GM13977 (cell line): ENCODE data around the gene SLX4IP.

Experiments
- DNase-seq: peaks from one replicate; pipeline ENCODE4 v3.0.0; 2012; ENCODE audit warnings: low spot score
- in situ Hi-C: fragments of 300-500 bp; cut with MboI; formaldehyde crosslinking; loops from one replicate; pipeline ENCODE4 v1.12.0; 2022; ENCODE audit warnings: low sequenced_read_pairs, low pct_unique_long_range_greater_than_20kb, mixed read lengths, inconsistent platforms; ENCODE audit not compliant: unreplicated experiment
- TF ChIP-seq, protein P1 (sequence below): IDR thresholded peaks from 2 replicates; pipeline ENCODE4 v1.5.1; 2012; ENCODE audit warnings: mild to moderate bottlenecking, control low read depth; ENCODE audit not compliant: insufficient read depth; ENCODE audit errors: extremely low read depth, missing control alignments

The SLX4IP gene

DNA sequence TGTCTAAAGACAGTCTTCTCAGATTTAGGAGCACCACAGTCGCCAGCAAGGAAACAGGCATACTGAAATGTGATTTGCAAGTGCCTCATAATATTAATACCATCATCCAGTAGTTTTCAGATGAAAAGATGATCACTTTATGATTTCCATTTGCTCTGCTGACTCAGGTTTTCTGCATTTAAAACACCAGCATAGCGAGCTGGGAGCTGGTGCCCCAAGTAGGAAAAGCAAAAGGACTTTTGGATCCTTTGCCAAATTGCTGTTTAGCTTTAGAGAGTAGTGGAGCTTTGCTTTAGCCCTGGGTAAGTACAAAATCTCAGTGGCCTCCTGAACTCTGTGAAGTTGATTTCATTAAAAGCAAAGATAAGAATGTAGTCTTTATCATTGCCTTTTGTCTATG, 160.2 kb downstream of the SLX4IP start:
- TF ChIP-seq, protein P1, sequence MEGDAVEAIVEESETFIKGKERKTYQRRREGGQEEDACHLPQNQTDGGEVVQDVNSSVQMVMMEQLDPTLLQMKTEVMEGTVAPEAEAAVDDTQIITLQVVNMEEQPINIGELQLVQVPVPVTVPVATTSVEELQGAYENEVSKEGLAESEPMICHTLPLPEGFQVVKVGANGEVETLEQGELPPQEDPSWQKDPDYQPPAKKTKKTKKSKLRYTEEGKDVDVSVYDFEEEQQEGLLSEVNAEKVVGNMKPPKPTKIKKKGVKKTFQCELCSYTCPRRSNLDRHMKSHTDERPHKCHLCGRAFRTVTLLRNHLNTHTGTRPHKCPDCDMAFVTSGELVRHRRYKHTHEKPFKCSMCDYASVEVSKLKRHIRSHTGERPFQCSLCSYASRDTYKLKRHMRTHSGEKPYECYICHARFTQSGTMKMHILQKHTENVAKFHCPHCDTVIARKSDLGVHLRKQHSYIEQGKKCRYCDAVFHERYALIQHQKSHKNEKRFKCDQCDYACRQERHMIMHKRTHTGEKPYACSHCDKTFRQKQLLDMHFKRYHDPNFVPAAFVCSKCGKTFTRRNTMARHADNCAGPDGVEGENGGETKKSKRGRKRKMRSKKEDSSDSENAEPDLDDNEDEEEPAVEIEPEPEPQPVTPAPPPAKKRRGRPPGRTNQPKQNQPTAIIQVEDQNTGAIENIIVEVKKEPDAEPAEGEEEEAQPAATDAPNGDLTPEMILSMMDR = no peak
- in situ Hi-C loops = no loop called here
- DNase-seq = no peak

DNA sequence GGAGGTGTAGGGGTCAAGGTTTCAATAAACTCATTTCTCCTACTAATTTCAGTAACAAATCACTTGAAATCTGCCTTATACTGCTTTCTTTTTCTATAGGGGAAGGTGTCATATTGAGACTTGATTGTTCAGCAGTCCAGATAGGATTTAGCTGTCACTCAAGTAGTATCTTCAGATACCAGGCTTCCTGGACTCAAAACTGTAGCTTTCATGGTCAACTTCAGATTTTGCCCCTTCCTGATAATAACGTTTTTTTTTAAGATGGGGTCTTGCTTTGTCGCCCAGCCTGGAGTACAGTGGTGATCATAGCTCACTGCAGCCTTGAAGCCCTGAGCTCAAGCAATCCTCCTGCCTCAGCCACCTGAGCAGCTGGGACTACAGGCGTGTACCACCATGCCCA, 160.9 kb downstream of the SLX4IP start:
- no peak for DNase-seq
- in situ Hi-C loops = no loop called here
- TF ChIP-seq, protein P1 = no peak

DNA sequence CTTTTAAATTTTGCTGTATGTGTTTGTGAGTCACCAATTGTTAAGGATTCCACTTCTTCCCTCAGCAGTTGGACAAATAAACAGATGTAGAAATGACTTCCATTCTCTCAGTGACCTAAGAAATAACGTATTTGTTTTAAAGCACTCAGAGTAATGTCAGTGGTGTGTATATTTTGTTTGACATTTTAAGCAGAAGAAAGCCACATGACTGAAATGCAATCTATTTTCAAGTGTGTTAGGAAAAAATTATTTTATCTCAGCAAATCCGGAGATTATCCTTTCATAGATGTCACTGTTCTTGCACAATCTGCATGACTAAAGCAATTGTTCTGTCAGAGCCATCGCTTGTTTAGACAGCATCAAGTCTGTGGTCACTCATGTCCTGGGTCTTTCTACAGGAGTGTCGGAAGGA, 161.6 kb downstream of the SLX4IP start:
- DNase-seq = no peak
- in situ Hi-C loops = no loop called here
- TF ChIP-seq, protein P1 = no peak

DNA sequence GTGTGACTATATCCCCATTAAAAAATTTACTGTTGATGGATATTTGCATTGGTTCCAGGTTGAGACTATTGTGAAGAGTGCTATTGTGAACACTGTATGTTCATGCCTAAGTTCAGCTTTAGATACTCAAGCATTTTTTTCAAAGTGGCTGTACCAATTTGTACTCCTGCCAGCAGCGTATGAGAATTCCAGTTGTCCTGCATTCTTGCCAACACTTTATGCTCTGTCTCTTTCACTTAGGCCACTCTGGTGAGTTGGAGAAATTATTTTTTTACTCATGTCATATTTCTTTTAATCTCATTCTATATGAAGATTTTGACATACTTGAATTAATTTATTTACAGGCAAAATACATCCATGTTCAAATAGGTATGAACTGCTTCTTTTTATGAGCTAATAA, 162.5 kb downstream of the SLX4IP start:
- in situ Hi-C loops = no loop called here
- no peak for DNase-seq
- TF ChIP-seq, protein P1 = no peak

DNA sequence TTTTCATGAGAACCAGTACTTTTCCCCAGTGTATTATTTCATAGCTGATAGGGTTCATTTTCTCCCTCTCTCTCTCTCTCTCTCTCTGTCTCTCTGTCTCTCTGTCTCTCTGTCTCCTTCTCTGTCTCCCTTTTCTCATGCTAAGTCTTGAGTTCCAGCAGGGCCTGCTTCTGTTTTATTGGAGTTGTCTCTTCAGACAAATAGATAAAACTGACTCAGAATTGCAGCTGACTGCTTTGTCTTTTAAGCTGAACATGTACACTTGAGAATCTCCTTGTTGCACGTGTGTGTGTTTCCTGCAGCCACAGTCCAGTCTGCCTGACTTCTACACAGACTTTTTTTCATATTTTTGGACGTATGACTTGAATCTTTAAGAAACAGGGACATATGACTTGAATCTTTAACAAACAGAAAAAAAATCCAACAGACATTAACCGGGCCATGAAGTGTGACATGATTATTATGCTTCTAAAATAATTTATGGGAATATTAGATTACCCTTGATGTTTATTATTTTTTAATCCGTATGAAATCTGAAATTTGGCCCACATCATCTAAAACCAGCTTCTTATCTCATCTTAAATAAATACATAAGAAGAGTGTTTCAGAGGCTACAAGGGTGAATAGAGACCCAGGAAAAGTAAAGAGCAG, 167.2 kb downstream of the SLX4IP start:
- DNase-seq = no peak
- in situ Hi-C loops = no loop called here
- TF ChIP-seq, protein P1 = no peak

DNA sequence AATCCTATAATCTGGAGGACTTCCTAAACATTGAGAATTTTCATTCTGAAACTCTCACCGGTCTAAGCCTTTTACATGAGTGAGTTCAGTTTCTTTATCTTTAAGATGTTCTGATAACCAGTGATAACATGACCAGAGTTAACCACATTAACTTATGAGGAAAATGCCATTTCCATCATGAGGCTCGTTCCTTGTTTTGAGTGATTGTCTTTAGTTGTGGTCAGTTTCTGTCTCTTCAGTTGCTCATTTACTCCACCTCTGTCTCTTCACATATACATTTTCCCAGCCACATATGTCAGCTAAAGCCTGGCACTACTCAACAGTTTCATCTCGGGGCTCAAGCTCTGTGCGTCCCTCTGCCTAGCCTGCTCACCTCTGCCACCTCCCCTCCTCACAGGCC, 168.3 kb downstream of the SLX4IP start:
- DNase-seq = no peak
- in situ Hi-C loops = no loop called here
- TF ChIP-seq, protein P1 = no peak
